ENCODE measurements around the gene AP3B1. TPM values are rescaled to one million over a fixed set of nuclear protein-coding genes. Genes with fewer than 3 reads are reported as not detected.

AP3B1 gene, protein sequence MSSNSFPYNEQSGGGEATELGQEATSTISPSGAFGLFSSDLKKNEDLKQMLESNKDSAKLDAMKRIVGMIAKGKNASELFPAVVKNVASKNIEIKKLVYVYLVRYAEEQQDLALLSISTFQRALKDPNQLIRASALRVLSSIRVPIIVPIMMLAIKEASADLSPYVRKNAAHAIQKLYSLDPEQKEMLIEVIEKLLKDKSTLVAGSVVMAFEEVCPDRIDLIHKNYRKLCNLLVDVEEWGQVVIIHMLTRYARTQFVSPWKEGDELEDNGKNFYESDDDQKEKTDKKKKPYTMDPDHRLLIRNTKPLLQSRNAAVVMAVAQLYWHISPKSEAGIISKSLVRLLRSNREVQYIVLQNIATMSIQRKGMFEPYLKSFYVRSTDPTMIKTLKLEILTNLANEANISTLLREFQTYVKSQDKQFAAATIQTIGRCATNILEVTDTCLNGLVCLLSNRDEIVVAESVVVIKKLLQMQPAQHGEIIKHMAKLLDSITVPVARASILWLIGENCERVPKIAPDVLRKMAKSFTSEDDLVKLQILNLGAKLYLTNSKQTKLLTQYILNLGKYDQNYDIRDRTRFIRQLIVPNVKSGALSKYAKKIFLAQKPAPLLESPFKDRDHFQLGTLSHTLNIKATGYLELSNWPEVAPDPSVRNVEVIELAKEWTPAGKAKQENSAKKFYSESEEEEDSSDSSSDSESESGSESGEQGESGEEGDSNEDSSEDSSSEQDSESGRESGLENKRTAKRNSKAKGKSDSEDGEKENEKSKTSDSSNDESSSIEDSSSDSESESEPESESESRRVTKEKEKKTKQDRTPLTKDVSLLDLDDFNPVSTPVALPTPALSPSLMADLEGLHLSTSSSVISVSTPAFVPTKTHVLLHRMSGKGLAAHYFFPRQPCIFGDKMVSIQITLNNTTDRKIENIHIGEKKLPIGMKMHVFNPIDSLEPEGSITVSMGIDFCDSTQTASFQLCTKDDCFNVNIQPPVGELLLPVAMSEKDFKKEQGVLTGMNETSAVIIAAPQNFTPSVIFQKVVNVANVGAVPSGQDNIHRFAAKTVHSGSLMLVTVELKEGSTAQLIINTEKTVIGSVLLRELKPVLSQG
- total RNA-seq: 18.9 TPM

DNA sequence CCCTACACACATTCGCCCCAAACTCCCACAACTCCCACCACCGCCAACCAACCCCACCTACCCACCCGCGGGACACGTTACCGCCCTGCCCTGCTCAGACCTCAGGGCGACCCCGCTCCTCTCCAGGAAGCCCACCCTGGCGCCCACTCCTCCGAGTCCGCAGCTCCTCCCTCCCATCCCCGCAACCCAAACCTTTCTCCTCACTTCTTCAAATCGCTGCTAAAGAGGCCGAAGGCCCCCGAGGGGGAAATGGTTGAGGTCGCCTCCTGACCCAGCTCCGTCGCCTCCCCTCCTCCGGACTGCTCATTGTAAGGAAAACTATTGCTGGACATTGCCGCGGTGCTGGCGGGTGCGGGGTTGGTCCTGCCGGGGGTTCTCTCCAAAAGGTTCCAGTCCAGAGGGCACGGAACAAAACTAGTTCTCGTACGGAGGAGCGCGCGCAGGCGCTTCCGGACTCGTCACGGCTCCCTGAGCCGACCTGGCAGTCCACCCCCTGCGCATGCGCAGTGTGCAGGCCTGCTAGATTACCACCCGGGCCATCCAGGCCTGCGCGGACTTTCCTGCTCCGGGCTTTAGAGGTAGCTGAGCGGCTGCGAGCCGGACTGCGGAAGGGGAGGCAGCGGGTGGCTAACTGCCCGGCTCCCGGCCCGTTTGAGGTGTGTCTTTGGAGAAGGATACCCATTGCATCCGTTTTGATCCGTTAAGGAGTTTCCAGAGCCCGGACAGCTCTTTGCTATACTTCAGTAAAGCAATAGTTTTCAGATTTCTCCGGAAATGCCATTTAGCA, at the start of gene AP3B1:
Gene AP3B1 (minus strand): TSS at position 451 of the 787 bp plus-strand sequence. CDS start 119 bp downstream, at position 332.
- peak; percentile 95 to 99 (median 98) for DNase-seq (ENCODE audit: low read depth in 2 of 3, low spot score in 2 of 3)

DNA sequence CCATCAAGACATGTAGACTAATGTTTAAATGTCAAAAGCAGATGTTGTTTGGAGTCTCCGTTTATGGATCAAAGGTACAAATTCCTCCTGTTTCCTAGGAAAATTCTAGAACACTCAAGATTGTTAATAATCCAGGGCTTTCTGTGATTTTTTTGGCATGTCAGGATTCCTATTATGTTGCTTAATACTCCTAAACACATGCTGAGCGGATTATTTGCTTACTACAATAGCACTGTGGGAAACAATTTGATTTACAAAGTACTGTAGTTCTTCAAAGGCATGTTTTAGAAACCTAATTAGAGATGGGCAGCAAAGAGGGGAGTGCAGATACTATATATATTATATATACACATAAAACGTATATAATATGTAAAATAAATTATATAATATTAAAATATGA, 46.9 kb upstream of the AP3B1 start:
- DNase-seq (ENCODE audit: low read depth in 2 of 3, low spot score in 2 of 3): no peak

DNA sequence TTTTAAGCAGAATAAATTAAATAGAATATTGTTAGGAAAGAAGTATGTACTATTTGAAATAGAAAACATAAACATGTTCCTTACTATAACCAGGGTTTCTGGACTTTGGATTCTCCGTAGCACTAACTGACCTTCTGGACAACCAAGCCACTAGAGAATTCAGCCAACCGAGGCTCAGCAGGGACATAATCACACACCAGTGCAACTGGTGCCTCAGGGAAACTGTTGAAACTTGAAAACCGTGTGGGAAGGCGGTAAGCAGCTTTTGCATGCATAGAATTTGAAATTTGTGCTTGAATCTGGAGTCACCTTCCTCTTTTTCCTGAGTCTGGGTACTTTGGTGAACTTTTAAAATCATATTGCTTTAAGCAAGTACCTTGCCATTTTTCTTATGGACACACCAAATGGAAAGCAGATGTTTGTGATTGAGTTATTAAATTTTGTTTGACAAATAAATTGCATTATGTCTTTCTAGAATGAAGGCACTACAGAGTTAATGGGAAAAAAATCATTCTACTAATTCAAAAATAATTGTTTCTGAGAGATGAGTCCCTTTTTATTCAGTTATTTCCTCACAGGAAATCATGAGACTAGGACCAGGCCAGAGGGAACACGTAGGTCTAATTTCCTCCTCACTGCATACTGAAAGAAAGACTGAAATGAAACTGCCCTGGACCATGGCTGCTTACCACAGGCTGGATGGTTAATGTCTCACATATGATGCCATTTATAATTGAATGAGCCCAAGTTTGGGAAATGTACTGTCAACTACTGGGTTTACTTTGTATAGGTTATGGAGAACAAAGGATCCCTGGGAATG, 45.3 kb upstream of the AP3B1 start:
- DNase-seq (ENCODE audit: low read depth in 2 of 3, low spot score in 2 of 3): no peak

DNA sequence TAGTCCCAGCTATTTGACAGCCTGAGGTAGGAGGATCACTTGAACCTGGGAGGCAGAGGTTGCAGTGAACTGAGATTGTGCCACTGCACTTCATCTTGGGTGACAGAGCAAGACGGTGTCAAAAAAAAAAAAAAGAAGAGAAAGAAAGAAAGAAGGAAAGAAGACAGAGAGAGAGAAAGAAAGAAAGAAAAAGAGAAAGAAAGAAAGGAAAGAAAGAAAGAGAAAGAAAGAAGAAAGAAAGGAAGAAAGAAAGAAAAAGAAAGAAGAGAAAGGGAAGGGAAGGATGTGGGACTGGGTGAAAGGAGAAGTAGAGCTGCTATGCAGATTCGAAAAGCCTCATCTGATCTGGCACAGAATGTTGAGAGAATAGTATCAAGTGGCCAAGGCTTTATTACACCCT, 42.2 kb upstream of the AP3B1 start:
- no peak for DNase-seq (ENCODE audit: low read depth in 2 of 3, low spot score in 2 of 3)

DNA sequence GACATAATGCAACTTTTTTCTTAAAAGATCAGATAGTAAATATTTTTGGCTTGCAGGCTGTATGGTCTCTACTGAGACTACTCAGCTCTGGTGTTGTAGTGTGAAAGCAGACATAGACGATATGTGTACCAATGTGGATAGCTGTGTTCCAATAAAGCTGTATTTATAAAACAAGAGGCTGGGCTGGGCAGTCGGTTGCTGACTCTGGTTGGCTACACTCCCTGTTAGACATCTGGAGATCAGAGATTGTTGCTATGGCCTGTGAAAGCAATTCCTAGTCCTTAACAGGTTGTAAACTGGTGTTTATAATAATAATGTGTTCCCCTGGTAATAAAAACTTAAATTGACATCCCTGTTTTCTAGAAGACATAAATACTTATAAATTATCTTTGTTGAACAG, 41.5 kb upstream of the AP3B1 start:
- no peak for DNase-seq (ENCODE audit: low read depth in 2 of 3, low spot score in 2 of 3)

DNA sequence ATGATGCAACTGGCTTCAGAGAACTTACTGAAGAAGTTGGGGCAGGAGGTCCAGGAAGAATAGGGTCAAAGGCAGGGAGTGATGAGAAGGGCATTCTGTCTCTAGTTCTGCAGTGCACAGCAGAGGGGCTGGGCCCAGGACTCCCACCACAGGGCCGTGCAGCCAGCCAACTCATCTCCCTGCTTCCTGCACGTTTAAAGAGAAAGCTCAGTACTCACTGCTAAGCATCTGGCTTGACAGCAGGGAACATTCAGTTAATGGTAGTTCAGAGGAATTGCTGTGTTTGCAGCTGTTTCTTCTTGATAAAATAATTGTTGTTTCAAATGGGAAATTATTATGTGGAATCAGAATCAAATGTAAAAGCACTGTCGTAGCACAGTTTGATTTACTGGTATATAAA, 40.3 kb upstream of the AP3B1 start:
- no peak for DNase-seq (ENCODE audit: low read depth in 2 of 3, low spot score in 2 of 3)

DNA sequence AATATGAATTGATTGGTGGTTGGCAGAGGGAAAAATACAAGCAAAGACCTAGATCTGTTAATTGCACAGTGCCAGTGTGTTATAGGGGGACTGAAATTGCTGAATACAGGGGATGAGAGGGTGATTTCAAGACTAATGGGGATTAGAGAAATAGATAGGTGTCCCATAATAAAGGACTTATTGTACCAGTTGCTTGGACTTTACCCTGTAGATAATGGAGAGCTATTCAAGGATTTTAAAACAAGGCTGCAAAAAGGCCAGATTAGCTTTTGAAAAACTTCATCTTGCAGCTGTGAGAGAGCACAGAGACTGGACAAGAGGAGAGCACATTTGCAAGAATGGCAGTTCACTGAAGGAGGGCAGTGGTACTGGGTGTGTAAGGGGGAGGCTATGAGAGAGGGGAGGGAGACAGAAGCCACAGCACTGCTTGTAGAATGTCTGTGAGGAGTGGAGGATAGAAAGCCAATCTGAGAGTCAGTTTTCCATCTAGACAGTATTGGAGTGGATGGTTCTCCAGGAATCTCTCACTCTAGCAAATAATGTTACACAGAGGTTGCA, 37.1 kb upstream of the AP3B1 start:
- DNase-seq (ENCODE audit: low read depth in 2 of 3, low spot score in 2 of 3): no peak

DNA sequence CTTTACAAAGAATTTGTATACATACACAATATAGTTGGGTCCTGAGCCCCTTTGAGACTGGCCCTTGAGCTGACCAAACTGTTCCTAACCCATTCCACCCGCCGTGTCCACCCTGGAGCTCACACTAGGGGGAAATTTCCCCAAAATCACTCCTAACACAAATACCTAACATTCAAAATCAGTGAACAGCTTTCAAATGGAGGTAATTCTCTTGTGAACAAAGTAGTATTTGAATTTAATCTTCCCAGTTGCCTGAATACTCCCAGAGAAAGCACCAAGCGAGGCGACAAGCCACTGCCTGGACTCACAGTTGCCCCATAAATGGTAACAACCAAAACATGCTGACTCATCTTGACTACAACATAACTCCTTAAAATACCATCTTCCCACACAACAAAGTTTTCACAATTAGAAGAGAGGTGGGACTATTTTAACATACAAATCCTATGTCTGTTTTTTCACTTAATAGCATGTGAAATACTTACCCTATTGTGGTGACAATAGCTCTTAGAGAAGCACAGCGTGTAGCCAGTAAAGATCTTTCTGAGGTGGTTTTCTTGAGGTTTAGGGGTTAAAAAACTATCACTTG, 34.2 kb upstream of the AP3B1 start:
- no peak for DNase-seq (ENCODE audit: low read depth in 2 of 3, low spot score in 2 of 3)

DNA sequence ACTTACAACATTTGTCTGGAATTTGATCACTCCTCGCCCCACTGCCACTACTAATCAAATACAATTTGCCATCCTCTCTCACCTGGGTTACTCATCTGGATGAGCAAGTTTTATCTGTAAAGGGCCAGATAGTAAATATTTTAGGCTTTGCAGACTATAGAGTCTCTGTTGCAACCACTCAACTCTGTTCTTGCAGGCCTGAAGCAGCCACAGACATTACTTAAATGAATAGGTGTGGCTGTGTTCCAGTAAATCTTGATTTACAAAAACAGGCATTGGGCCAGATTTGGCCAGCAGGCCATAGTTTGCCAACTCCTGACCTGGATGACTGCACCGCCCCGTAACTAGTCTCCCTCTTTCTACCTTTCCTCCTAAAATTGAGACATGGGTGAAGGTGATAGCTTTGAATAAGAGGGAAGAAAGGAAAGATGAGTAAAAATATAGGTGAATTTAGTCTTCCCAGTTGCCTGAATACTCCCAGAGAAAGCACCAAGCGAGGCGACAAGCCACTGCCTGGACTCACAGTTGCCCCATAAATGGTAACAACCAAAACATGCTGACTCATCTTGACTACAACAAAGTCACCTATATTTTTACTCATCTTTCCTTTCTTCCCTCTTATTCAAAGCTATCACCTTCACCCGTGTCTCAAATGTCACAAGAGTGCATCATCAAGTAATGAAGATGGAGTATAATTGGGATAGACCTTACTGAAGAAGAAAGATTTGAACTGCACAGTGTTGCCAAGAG, 33.4 kb upstream of the AP3B1 start:
- DNase-seq (ENCODE audit: low read depth in 2 of 3, low spot score in 2 of 3): no peak

DNA sequence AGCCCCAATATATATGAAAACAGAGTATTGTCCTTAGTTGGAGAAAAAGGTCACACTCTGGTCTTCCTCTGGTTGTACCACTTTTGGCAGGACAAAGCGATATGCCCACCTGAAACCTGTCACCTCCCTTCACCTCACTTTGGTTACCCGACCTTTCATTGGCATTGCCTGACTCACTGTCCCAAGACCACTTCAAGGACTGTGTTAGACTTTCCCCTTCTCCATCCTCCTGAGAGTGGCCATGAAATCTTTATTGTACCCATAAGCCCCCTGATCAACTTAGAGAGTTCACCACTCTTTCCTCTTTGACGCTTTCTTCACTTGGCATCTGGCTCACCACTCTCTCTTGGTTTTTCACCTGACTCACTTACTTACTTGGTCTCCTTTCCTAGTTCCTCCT, 32.4 kb upstream of the AP3B1 start:
- no peak for DNase-seq (ENCODE audit: low read depth in 2 of 3, low spot score in 2 of 3)

DNA sequence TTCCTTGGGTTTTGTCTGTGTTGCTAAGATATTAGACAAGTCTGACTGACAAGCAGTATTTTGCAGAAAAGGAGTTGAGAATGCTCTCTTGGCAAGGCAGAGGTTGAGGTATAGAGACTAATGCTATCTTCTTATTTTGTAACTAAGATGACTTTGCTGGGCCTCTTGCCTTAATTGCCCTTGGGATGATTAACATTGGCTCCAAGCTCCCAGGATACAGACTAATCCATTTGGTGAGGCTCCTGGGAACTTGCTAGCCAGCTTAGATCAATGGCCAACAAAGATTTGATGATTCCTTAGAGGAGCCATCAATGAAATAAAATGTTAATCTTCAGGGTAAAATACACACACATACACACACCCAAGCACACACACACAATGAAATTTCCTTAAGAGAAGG, 28.7 kb upstream of the AP3B1 start:
- no peak for DNase-seq (ENCODE audit: low read depth in 2 of 3, low spot score in 2 of 3)

DNA sequence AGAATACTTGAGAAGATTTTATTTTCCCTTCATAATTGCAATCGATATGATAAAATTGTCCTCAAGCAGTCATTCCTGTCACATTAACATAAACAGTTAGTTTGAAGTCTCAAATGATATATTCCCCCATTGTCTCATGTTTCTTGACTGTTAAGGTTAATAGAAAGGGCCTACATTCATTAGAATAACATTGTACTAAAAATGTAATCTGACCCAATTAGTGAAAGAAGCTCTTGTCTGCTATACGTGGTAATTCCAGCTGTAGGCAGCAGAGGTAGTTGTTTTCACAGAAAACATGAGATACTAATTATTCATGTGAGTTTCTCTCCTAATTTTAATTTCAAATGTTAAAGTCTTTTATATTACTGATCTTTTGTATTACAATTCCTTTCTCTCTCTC, 25.9 kb upstream of the AP3B1 start:
- peak in 2 of 3 donors; percentile 10 to 49 for DNase-seq (ENCODE audit: low read depth in 2 of 3, low spot score in 2 of 3)

DNA sequence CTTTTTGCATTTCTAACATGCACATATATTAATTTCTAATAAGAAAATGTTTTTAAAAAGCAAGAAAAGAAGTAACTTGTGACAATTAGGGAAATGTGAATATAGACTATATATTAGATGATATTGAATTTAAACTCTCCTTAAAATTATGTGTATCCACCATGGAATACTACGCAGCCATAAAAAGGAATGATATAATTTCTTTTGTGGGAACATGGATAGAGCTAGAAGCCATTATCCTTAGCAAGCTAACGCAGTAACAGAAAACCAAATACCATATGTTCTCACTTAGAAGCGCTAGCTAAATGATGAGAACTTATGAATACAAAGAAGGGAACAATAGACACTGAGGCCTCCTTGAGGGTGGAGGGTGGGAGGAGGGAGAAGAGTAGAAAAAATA, 23.8 kb upstream of the AP3B1 start:
- DNase-seq (ENCODE audit: low read depth in 2 of 3, low spot score in 2 of 3): no peak

DNA sequence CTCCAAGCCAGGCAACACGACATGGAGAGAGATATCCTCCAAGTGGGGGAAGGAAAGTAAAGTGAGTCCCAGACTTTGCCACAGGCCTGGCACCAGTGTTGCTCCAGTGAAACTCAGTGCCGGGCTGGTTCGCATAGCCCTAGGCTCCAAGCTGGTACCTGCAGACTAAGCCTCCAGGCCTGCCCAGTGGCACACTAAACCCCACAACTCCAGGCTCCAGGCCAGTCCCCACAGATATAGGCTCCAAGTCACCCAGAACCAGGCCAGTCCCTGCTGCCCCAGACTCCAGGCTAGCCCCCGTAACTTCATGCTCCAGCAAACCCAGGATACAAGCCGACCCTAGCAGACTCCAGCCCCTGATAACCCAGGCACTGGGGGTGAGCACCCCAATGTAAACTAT, 23.0 kb upstream of the AP3B1 start:
- no peak for DNase-seq (ENCODE audit: low read depth in 2 of 3, low spot score in 2 of 3)

DNA sequence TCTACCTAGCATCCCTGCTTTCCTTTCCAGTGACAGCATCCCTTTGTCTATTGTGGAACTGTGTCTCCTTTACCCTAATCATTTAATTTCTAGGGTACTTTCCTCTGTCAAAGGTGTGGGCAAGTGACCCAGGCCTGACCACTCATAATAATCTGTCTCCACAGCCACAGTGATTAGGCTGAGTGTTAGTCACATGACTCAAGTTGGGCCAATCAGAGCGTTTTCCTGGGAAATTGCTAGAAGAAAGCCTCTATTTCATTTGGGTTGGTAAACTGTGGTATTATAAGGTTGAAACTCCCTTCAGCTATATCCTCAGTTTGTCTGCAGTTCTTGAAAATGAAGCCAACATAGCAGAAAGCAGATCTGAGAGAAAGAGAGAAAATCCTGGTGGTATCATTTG, 14.2 kb upstream of the AP3B1 start:
- DNase-seq (ENCODE audit: low read depth in 2 of 3, low spot score in 2 of 3): no peak

DNA sequence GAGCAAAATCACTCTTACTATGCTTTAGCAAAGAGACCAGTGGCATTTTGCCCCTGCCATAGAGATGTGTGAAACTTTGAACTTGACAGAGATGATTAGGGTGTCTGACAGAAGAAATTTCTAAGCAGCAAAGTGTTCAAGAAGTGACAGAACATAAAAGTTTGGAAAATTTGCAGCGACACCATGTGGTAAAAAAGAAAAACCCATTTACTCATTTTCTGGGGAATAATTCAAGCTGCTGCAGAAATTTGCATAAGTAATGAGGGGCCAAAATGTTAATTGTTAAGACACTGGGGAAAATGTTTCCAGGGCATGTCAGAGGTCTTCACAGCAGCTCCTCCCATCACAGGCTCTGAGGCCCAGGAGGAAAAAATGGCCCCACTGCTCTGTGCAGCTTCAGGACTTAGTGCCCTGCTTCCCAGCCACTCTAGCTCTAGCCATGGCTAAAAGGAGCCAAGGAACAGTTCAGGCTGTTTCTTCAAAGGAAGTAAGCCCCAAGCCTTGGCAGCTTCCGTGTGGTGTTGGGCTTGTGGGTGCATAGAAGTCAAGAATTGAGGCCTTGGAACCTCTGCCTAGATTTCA, 6.1 kb upstream of the AP3B1 start:
- peak in 2 of 3 donors; percentile 16 to 36 for DNase-seq (ENCODE audit: low read depth in 2 of 3, low spot score in 2 of 3)

DNA sequence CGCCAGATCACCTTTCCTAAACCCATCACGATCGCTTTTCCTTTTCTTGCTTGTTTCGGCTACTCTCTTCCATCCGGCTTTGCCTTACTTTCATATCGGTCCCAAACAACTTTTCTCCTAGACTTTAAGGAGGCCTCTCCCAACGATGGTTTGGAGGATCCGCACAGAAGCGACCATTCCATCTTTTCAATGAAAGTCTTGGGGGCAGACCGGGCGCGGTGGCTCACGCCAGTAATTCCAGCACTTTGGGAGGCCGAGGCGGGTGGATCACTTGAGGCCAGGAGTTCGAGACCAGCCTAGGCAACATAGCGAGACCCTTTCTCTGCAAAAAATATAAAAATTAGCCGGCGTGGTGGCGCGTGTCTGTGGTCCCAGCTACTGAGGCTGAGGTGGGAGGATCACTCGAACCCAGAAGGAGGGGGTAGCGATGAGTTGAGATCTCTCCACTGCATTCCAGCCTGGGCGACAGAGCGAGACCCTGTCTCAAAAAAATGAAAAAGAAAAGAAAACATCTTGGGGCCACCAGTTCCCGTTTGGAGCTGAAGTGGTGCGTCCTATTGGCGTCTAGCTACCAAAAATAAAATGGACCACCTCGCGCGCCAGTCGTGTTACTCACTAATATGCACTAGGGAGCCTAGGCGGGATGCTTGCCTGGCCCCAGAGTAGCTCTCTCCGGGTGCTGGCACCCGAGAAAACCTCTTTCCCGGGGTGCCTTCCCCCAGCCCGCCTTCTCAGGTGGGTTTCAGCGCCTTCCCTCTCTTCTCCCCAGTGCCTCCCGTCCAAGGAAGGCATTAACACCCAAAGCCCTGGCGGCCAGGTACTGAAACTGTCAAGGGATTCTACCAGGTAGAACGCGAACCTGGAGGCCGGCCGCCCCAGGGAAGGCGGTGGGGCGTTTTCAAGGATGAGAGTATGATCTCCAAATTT, 800 bp upstream of the AP3B1 start:
- peak; percentile 26 to 40 (median 31) for DNase-seq (ENCODE audit: low read depth in 2 of 3, low spot score in 2 of 3)

All from hematopoietic multipotent progenitor cell (in vitro differentiated cells).